Body of pancreas (tissue), 4 donors: ENCODE measurements around the gene CYP4F2.

Source experiments
- CTCF ChIP-seq, 7 experiments: fragments of 450-650 bp in 4 of 7; fragments of 200-600 bp in 3 of 7; sonication (generic) in 3 of 7; IDR thresholded peaks; one replicate each; pipeline ENCODE4 v1.5.1; 2016 to 2019; ENCODE audit warnings: antibody characterized with exemption in 7 of 7
- POLR2A ChIP-seq, 3 donors: fragments of 450-650 bp; IDR thresholded peaks; one replicate each; pipeline ENCODE4 v1.6.1; 2016; ENCODE audit warnings: antibody characterized with exemption in 3 of 3, mild to moderate bottlenecking in 2 of 3

GRCh38 chr19:15926484-15926883, 28.6 kb upstream of the CYP4F2 start:
- TF ChIP-seq CTCF (IDR thresholded peaks at IDR 0.05) (no peak), POLR2A (IDR thresholded peaks at IDR 0.05) (no peak)
